DOHH2 (cell line): ENCODE measurements around the gene CEP63.

ENCODE experiments used
- EZH2phosphoT487 ChIP-seq: fragments of 200-600 bp; sonication (generic); IDR thresholded peaks from 2 replicates; pipeline ENCODE4 v1.6.1; 2017; ENCODE audit warnings: borderline replicate concordance, mild to moderate bottlenecking, antibody characterized with exemption, low read length, moderate library complexity, mixed read lengths
- TF ChIP-seq, protein P1 (sequence below): fragments of 200-600 bp; sonication (generic); IDR thresholded peaks from one replicate; pipeline ENCODE4 v1.5.1; 2014; ENCODE audit warnings: antibody characterized with exemption, mild to moderate bottlenecking, low read depth, low read length; ENCODE audit not compliant: poor library complexity, severe bottlenecking

DNA sequence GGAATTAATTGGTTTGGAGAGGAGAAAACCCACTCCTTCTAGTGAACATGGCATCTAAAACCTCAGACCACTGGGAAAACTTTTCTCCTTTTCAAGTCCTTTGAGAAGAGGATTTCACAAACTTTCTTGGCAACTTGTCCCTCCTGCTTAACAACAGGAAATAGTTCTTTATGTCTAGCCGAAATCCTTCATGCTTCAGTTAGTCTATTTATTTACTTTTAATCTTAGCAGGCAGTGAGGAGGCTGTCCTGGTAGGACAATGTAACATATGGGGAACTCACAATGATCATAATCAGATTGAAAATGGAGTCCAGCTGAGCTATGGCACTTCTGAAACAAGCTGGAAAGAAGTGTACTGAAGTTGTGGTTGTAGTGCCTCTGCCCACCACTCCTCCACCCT lies 114.3 kb downstream of the CEP63 start:
- TF ChIP-seq, protein P1, sequence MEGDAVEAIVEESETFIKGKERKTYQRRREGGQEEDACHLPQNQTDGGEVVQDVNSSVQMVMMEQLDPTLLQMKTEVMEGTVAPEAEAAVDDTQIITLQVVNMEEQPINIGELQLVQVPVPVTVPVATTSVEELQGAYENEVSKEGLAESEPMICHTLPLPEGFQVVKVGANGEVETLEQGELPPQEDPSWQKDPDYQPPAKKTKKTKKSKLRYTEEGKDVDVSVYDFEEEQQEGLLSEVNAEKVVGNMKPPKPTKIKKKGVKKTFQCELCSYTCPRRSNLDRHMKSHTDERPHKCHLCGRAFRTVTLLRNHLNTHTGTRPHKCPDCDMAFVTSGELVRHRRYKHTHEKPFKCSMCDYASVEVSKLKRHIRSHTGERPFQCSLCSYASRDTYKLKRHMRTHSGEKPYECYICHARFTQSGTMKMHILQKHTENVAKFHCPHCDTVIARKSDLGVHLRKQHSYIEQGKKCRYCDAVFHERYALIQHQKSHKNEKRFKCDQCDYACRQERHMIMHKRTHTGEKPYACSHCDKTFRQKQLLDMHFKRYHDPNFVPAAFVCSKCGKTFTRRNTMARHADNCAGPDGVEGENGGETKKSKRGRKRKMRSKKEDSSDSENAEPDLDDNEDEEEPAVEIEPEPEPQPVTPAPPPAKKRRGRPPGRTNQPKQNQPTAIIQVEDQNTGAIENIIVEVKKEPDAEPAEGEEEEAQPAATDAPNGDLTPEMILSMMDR = no peak
- TF ChIP-seq EZH2phosphoT487 = no peak
